IPS-20b (cell line): ENCODE measurements around the gene KIAA1210.

ENCODE experiments used
- H3K27ac ChIP-seq: one replicate; pipeline ENCODE4 v1.5.1; 2013; ENCODE audit warnings: low read length
- H3K27me3 ChIP-seq: 2 replicates; pipeline ENCODE4 v1.6.1; 2013; ENCODE audit warnings: mild to moderate bottlenecking, low read length, inconsistent platforms; ENCODE audit not compliant: insufficient read depth
- H3K36me3 ChIP-seq: 2 replicates; pipeline ENCODE4 v1.6.1; 2013; ENCODE audit warnings: low read depth, mild to moderate bottlenecking, inconsistent platforms, low read length, moderate library complexity; ENCODE audit not compliant: insufficient read depth
- H3K4me1 ChIP-seq: 2 replicates; pipeline ENCODE4 v1.6.1; 2013; ENCODE audit warnings: mild to moderate bottlenecking, control low read depth, inconsistent platforms, low read length, moderate library complexity; ENCODE audit not compliant: insufficient read depth
- H3K4me3 ChIP-seq: 2 replicates; pipeline ENCODE4 v1.5.1; 2013; ENCODE audit warnings: mild to moderate bottlenecking, low read length, inconsistent platforms
- H3K9ac ChIP-seq: 2 replicates; pipeline ENCODE4 v1.6.1; 2013; ENCODE audit warnings: low read depth, mild to moderate bottlenecking, inconsistent platforms, low read length, moderate library complexity
- H3K9me3 ChIP-seq: 2 replicates; pipeline ENCODE4 v1.6.1; 2013; ENCODE audit warnings: mild to moderate bottlenecking, low read depth, low read length, inconsistent platforms; ENCODE audit not compliant: insufficient read depth

KIAA1210 gene

GRCh38 chrX:119127650-119128049 lies at the start of gene KIAA1210:
Gene KIAA1210 (minus strand): TSS chrX:119127812. CDS start chrX:119123642, 4,170 bp downstream.
- Histone ChIP-seq H3K9me3 (no peaks in the 10 kb centered on the region), H3K9ac (no peak within 1 kb of the TSS), H3K4me1 (no peaks in the 10 kb centered on the region), H3K27me3 (no peaks in the 10 kb centered on the region), H3K27ac (no peak within 1 kb of the TSS), H3K4me3 (no peak within 1 kb of the TSS), H3K36me3 (no peaks in the 10 kb centered on the region)

- H3K27ac ChIP-seq: no peak overlapping the region
- H3K27me3 ChIP-seq: no peaks in the 10 kb centered on the region
- H3K36me3 ChIP-seq: no peaks in the 10 kb centered on the region
- no peak overlapping the region for H3K9ac ChIP-seq
- no peak overlapping the region for H3K4me3 ChIP-seq
- no peaks in the 10 kb centered on the region for H3K9me3 ChIP-seq
- H3K4me1 ChIP-seq: no peaks in the 10 kb centered on the region
Measured at GRCh38 chrX:119177278-119177677, 49.7 kb upstream of the KIAA1210 start.

- Histone ChIP-seq H3K4me1 (no peaks in the 10 kb centered on the region), H3K9me3 (no peaks in the 10 kb centered on the region), H3K27ac (no peak overlapping the region), H3K4me3 (no peak overlapping the region), H3K36me3 (no peaks in the 10 kb centered on the region), H3K9ac (no peak overlapping the region), H3K27me3 (no peaks in the 10 kb centered on the region)
Measured at GRCh38 chrX:119174900-119175299, 47.3 kb upstream of the KIAA1210 start.

- H3K36me3 ChIP-seq: no peaks in the 10 kb centered on the region
- no peaks in the 10 kb centered on the region for H3K4me1 ChIP-seq
- H3K27me3 ChIP-seq: no peaks in the 10 kb centered on the region
- H3K9me3 ChIP-seq: no peaks in the 10 kb centered on the region
- H3K4me3 ChIP-seq: no peak overlapping the region
- H3K27ac ChIP-seq: no peak overlapping the region
- H3K9ac ChIP-seq: no peak overlapping the region
Measured at GRCh38 chrX:119168104-119168503, 40.5 kb upstream of the KIAA1210 start.

- H3K9ac ChIP-seq: no peak overlapping the region
- H3K36me3 ChIP-seq: no peaks in the 10 kb centered on the region
- no peaks in the 10 kb centered on the region for H3K9me3 ChIP-seq
- H3K4me1 ChIP-seq: no peaks in the 10 kb centered on the region
- H3K4me3 ChIP-seq: no peak overlapping the region
- H3K27ac ChIP-seq: no peak overlapping the region
- no peaks in the 10 kb centered on the region for H3K27me3 ChIP-seq
Measured at GRCh38 chrX:119158226-119158625, 30.6 kb upstream of the KIAA1210 start.

GRCh38 chrX:119156241-119156640 lies 28.6 kb upstream of the KIAA1210 start:
- Histone ChIP-seq H3K27ac (no peak overlapping the region), H3K4me3 (no peak overlapping the region), H3K4me1 (no peaks in the 10 kb centered on the region), H3K9me3 (no peaks in the 10 kb centered on the region), H3K27me3 (no peaks in the 10 kb centered on the region), H3K9ac (no peak overlapping the region), H3K36me3 (no peaks in the 10 kb centered on the region)

- no peak overlapping the region for H3K27ac ChIP-seq
Measured at GRCh38 chrX:119155416-119156035, 27.9 kb upstream of the KIAA1210 start.

GRCh38 chrX:119151051-119151380 lies 23.4 kb upstream of the KIAA1210 start:
- Histone ChIP-seq H3K4me1 (no peaks in the 10 kb centered on the region), H3K4me3 (no peak overlapping the region), H3K9me3 (no peaks in the 10 kb centered on the region), H3K9ac (no peak overlapping the region; the same call in 1 of the 2 replicates), H3K27me3 (no peaks in the 10 kb centered on the region), H3K36me3 (no peaks in the 10 kb centered on the region), H3K27ac (no peak overlapping the region)

More at GRCh38 chrX:119155416-119156035, 27.9 kb upstream of the KIAA1210 start:
- H3K9ac ChIP-seq: no peak overlapping the region
- H3K36me3 ChIP-seq: no peaks in the 10 kb centered on the region
- H3K27me3 ChIP-seq: no peaks in the 10 kb centered on the region
- H3K4me1 ChIP-seq: no peaks in the 10 kb centered on the region
- H3K4me3 ChIP-seq: no peak overlapping the region
- H3K9me3 ChIP-seq: no peaks in the 10 kb centered on the region

- Histone ChIP-seq H3K27ac (no peak overlapping the region), H3K36me3 (no peaks in the 10 kb centered on the region), H3K4me3 (no peak overlapping the region), H3K9ac (no peak overlapping the region), H3K27me3 (no peaks in the 10 kb centered on the region), H3K4me1 (no peaks in the 10 kb centered on the region), H3K9me3 (no peaks in the 10 kb centered on the region)
Measured at GRCh38 chrX:119150163-119151050, 22.8 kb upstream of the KIAA1210 start.

GRCh38 chrX:119147486-119147885 lies 19.9 kb upstream of the KIAA1210 start:
- no peaks in the 10 kb centered on the region for H3K9me3 ChIP-seq

GRCh38 chrX:119145241-119145653 lies 17.6 kb upstream of the KIAA1210 start:
- Histone ChIP-seq H3K36me3 (no peaks in the 10 kb centered on the region), H3K9ac (no peak overlapping the region), H3K4me1 (no peaks in the 10 kb centered on the region), H3K27me3 (no peaks in the 10 kb centered on the region), H3K9me3 (no peaks in the 10 kb centered on the region), H3K4me3 (no peak overlapping the region), H3K27ac (no peak overlapping the region)

More at GRCh38 chrX:119147486-119147885, 19.9 kb upstream of the KIAA1210 start:
- Histone ChIP-seq H3K27ac (no peak overlapping the region), H3K4me1 (no peaks in the 10 kb centered on the region), H3K9ac (no peak overlapping the region), H3K4me3 (no peak overlapping the region), H3K27me3 (no peaks in the 10 kb centered on the region), H3K36me3 (no peaks in the 10 kb centered on the region)

GRCh38 chrX:119134466-119134865 lies 6.9 kb upstream of the KIAA1210 start:
- no peaks in the 10 kb centered on the region for H3K36me3 ChIP-seq
- no peaks in the 10 kb centered on the region for H3K4me1 ChIP-seq
- H3K4me3 ChIP-seq: no peak overlapping the region
- H3K9ac ChIP-seq: no peak overlapping the region
- H3K9me3 ChIP-seq: no peaks in the 10 kb centered on the region
- no peaks in the 10 kb centered on the region for H3K27me3 ChIP-seq
- no peak overlapping the region for H3K27ac ChIP-seq
